Activated naive CD4-positive, alpha-beta T cell treated with anti-CD3 and anti-CD28 coated beads for 36 hours (primary cell): Measurements from ENCODE around the gene MOAP1. TPM values are rescaled to one million over a fixed set of nuclear protein-coding genes. Genes with fewer than 3 reads are reported as not detected.

Source experiments
- CTCF ChIA-PET: fragments of 350-600 bp; sonication (Branson Sonifier 250); formaldehyde crosslinking; loops from one replicate; lab custom pipeline; 2021; ENCODE audit warnings: antibody characterized with exemption; lab: Charles Lee
- DNase-seq: peaks from one replicate; pipeline ENCODE4 v3.0.0-alpha.2; 2020
- H3K27ac Mint-ChIP-seq: one replicate; pipeline ENCODE4 v1.8.0; 2021; ENCODE audit warnings: mild to moderate bottlenecking, mixed read lengths
- H3K27me3 Mint-ChIP-seq: one replicate; pipeline ENCODE4 v1.8.0; 2021; ENCODE audit warnings: low read depth, mixed read lengths
- H3K36me3 Mint-ChIP-seq: one replicate; pipeline ENCODE4 v1.8.0; 2021; ENCODE audit warnings: low read depth, mixed read lengths
- H3K4me1 Mint-ChIP-seq: one replicate; pipeline ENCODE4 v1.8.0; 2021; ENCODE audit warnings: low read depth, mixed read lengths
- H3K4me3 Mint-ChIP-seq: one replicate; pipeline ENCODE4 v1.8.0; 2021; ENCODE audit warnings: mild to moderate bottlenecking, moderate library complexity, mixed read lengths
- H3K9me3 Mint-ChIP-seq: one replicate; pipeline ENCODE4 v1.8.0; 2021; ENCODE audit warnings: mixed read lengths
- intact Hi-C: fragments of 100-400 bp; cut with micrococcal nuclease; formaldehyde crosslinking; loops from one replicate; pipeline ENCODE4 v1.15.1; 2023
- total RNA-seq, 2 experiments: library from RNA; stranded (reverse); gene quantifications; one replicate each; pipeline ENCODE4 v1.2.3, GENCODE V29; 2021

MOAP1 gene
- total RNA-seq, 2 experiments from 2014 or later, result 11.9 to 13.1 TPM

DNA sequence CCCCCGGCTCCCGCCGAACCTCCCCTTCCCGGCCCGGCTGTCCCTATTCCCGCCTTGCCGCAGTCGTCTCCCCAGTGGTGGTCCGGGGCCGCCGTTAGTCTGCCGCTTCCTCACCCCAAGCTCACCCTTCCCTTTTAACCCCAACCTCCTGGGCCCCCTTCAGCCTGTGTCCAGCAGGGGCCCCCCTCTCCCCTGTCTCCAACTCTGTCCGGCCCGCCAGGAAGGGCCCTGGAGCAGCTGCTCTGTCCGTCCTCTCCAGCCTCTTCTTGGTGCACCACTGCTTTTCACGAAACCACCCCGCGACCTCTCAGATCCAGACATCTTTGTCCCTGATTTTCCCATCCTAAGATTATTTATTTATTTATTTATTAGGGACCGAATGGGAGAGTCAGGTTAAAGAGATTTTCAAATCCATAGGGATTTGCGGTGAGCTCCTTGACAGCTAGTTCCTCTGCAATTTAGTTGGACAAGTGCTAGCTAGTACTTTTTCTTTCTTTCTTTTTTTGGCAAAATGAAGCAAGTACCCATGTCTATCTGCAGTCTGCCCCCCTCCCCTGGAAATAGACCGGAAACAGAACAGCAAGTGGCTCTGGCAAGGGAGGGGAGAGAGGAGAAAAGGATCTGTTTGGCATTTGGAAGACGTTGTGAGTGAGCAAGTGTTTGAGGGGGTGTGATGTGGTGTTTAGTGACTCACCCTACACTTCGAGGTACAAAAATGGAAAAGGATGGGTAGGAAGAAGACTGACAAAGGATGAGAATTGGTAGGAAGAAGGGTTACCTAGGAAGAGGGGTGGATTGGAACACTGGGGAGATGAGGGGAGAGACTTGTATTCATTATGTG is 23.0 kb upstream of the MOAP1 start:
- peak; percentile 55 for DNase-seq
- Mint-ChIP-seq H3K27ac (peak overlapping the region; percentile 79), H3K4me1 (peaks cover 29% of the 10 kb centered on the region), H3K4me3 (peak overlapping the region; percentile 92), H3K9me3 (no peaks in the 10 kb centered on the region), H3K27me3 (no peaks in the 10 kb centered on the region), H3K36me3 (peaks cover 18% of the 10 kb centered on the region)
- intact Hi-C loops, result loop anchor here (1.0 to 5.0 kb wide), 5 partner anchors 23 to 755 kb away; partner anchors contain the start of genes BTBD7, GOLGA5 and MOAP1
- CTCF ChIA-PET, result interaction anchor here (1.0 to 2.2 kb wide), 7 partner anchors 11 to 124 kb away, joined by 3 to 6 read pairs (median 4); partner anchors contain the start of genes LYSET and MOAP1

DNA sequence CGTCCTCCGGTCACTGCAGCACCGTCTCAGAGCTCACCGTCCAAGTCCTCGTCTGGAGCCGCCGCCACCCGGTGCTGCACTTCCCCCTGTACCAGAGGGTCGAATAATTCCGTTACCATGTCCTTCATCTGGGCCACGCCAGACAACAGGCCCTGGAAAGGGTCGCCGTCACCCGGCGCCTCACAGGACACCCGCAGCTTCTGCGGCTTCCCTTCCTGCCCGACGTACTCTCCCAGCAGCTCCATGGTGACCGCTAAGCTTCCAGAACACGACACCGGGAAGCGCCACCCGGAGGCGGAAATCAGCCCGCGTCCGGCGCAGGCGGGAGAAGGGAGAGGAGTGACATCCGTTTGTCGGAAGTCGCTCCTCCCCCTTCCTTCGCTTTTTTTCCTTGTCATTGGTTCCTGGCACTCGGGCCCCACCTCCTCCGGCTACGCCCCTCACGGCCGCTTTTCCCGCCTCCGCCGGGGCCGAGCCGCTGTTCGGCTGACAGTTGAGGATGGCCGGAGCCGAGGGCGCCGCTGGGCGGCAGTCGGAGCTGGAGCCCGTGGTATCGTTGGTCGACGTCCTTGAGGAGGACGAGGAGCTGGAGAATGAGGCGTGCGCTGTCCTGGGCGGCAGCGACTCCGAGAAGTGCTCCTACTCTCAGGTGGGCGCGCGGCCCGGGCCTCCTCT is 22.2 kb upstream of the MOAP1 start, which contains the start of the genes GON7 and UBR7:
GON7 (minus strand) TSS at position 273 of the 675 bp plus-strand sequence; CDS start at position 245, 28 bp downstream.
UBR7 (plus strand) TSS at position 464 of the 675 bp plus-strand sequence; CDS start at position 500, 36 bp downstream.
- DNase-seq, result peak; percentile 95
- no peaks in the 10 kb centered on the region for H3K9me3 Mint-ChIP-seq
- H3K4me1 Mint-ChIP-seq, result peaks cover 32% of the 10 kb centered on the region

DNA sequence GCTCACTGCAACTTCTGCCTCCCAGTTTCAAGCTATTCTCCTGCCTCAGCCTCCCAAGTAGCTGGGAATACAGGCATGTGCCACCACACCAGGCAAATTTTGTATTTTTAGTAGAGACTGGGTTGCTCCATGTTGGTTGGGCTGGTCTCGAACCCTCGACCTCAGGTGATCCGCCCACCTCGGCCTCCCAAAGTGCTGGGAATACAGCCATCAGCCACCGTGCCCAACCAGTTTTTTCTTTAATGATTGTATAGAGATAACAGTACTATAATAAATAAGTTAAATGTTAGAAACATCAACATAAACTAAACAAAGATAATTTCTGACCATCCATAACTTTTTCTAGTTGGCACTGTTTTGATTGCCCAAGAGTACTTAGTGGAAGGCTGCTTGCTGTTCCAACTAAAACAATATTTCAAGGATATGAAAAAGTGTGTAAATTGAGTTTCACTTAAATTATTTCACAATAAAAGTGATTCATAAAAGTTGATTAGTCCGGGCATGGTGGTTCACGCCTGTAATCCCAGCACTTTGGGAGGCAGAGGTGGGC is 16.5 kb upstream of the MOAP1 start:
- Mint-ChIP-seq H3K4me1 (peaks cover 19% of the 10 kb centered on the region), H3K4me3 (no peak overlapping the region), H3K9me3 (no peaks in the 10 kb centered on the region), H3K27ac (no peak overlapping the region), H3K36me3 (peaks cover 10% of the 10 kb centered on the region), H3K27me3 (no peaks in the 10 kb centered on the region)
- CTCF ChIA-PET, result no interaction called here
- DNase-seq, result no peak
- intact Hi-C loops, result no loop called here

More for the DNA sequence above, 22.2 kb upstream of the MOAP1 start, which contains the start of the genes GON7 and UBR7:
- peak within 1 kb of the TSS; percentile 83 for H3K27ac Mint-ChIP-seq
- CTCF ChIA-PET, result interaction anchor here (1.0 to 2.1 kb wide), 6 partner anchors 22 to 124 kb away, joined by 3 to 6 read pairs (median 4); partner anchors contain the start of genes LYSET and MOAP1
- H3K36me3 Mint-ChIP-seq, result peaks cover 14% of the 10 kb centered on the region
- intact Hi-C loops, result loop anchor here (1.0 to 5.0 kb wide), 5 partner anchors 23 to 755 kb away; partner anchors contain the start of genes BTBD7, GOLGA5 and MOAP1
- peak within 1 kb of the TSS; percentile 92 for H3K4me3 Mint-ChIP-seq
- no peaks in the 10 kb centered on the region for H3K27me3 Mint-ChIP-seq

DNA sequence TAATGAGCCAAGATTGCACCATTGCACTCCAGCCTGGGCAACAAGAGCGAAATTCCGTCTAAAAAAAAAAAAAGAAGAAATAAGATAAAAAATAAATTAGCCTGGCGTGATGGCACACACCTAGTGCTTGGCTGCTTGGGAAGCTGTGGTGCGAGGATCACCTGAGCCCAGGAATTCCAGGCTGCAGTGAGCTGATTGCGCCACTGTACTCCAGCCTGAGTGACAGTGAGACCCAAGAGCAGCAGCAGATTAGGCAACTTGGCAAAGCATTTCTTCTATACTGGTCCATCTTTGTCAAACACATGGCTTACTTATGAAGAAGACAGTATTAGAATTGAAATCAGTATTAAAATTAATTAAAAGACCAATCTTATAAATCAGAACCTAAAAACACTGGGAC is 15.9 kb upstream of the MOAP1 start:
- intact Hi-C loops, result no loop called here
- CTCF ChIA-PET, result no interaction called here

DNA sequence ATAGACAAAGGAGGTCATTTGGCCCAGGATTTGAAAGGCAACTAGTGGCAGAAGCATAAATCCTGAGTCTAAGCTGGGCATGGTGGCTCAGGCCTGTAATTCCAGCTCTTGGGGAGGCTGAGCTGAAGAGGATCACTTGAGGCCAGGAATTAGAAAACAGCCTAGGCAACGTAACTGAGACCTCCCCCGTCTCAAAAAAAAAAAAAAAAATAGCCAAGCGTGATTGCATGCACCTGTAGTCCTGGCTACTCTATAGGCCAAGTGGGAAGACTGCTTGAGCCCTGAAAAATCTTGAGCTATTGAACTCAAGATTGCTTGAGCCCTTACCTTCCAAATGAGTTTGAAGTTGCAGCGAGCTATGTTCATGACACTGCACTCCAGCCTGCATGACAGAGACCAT is 14.3 kb upstream of the MOAP1 start:
- H3K27me3 Mint-ChIP-seq, result no peaks in the 10 kb centered on the region
- no peaks in the 10 kb centered on the region for H3K9me3 Mint-ChIP-seq
- H3K4me1 Mint-ChIP-seq, result peaks cover 5% of the 10 kb centered on the region
- H3K27ac Mint-ChIP-seq, result no peak overlapping the region
- H3K4me3 Mint-ChIP-seq, result no peak overlapping the region
- intact Hi-C loops, result no loop called here
- CTCF ChIA-PET, result interaction anchor here (0.7 to 1.0 kb wide), 3 partner anchors 15 to 86 kb away, joined by 3 to 5 read pairs (median 3); no protein-coding TSS in a partner anchor
- peaks cover 10% of the 10 kb centered on the region for H3K36me3 Mint-ChIP-seq
- no peak for DNase-seq

More for the DNA sequence above, 15.9 kb upstream of the MOAP1 start:
- Mint-ChIP-seq H3K9me3 (no peaks in the 10 kb centered on the region), H3K36me3 (peaks cover 10% of the 10 kb centered on the region), H3K27ac (no peak overlapping the region), H3K4me1 (peaks cover 16% of the 10 kb centered on the region), H3K27me3 (no peaks in the 10 kb centered on the region), H3K4me3 (no peak overlapping the region)
- DNase-seq, result no peak

DNA sequence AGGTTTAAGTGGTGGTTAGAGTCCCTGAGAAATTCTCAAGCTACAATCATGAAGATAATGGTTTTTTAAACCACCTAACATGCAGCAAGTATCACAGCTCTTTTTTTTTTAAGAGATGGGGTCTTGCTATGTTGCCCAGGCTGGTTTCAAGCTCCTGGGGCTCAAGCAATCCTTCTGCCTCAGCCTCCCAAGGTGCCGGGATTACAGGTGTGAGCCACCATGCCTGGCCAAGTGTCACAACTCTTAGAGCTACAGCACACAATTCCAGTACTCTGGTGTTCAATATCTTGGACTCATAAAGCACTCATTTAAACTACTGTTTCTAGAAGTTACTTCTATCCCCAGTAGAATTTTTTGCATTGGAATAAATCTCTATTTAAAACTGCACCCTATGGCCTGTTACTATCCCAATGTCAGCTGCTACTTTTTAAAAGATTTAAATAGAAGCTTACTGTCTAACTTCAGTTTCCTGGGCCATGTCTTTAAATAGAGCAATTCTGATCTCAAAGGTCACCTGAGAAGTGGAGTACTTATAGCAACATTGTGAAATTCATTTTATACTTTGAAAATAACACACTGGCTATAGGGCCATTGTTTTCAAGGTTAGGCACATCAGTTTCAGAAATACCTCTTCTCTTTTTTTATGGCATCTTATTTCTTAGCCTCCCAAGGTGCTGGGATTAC is 10.8 kb upstream of the MOAP1 start:
- Mint-ChIP-seq H3K9me3 (no peaks in the 10 kb centered on the region), H3K4me3 (no peak overlapping the region), H3K36me3 (peaks cover 14% of the 10 kb centered on the region), H3K4me1 (no peaks in the 10 kb centered on the region), H3K27me3 (no peaks in the 10 kb centered on the region), H3K27ac (no peak overlapping the region)
- DNase-seq, result no peak
- intact Hi-C loops, result no loop called here
- CTCF ChIA-PET, result interaction anchor here (0.5 to 0.6 kb wide), 2 partner anchors 95 to 347 kb away, joined by 5 read pairs; no protein-coding TSS in a partner anchor

DNA sequence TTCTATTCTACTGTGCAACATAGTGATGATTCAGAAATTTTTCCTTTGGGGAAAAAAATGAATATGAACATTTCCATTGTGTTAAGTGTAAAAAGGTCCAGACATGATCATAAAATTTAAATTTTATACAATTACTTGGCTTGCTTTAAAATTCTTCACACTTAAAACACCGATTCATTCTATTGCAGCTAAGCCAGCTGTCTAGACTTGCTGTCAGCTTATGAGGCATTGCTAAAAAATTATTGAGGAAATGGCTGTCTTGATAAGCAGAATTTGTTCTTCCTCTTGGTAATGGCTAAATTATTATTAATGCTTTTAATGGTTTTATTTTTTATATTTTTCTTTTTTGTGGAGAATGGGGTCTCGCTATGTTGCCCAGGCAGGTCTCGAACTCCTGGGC is 2.3 kb upstream of the MOAP1 start:
- Mint-ChIP-seq H3K4me1 (peaks cover 42% of the 10 kb centered on the region), H3K4me3 (no peak overlapping the region), H3K27ac (no peak overlapping the region), H3K9me3 (no peaks in the 10 kb centered on the region), H3K36me3 (peaks cover 15% of the 10 kb centered on the region), H3K27me3 (no peaks in the 10 kb centered on the region)
- DNase-seq, result no peak
- intact Hi-C loops, result loop anchor here (10.0 kb wide), 1 partner anchor 988 kb away; the partner anchor contains the start of gene PPP4R4
- CTCF ChIA-PET, result interaction anchor here (0.6 to 0.8 kb wide), 4 partner anchors 8 to 144 kb away, joined by 3 to 5 read pairs (median 4); no protein-coding TSS in a partner anchor

DNA sequence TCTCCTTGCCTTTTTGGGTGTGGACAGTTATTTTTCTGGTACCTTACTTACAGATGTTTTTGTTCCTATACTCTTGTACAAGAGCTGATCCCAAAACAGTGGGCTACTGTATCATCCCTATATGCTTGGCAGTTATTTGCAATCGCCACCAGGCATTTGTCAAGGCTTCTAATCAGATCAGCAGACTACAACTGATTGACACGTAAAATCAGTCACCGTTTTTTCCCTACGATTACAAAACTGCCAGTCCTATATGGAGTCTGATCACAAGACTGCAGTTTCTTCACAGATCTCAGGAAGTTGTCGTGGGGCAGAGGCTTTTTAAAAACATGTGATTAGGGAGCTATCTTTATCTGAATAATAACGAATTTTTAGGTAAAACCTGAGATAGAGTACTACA is 1.8 kb upstream of the MOAP1 start:
- intact Hi-C loops, result loop anchor here (10.0 kb wide), 1 partner anchor 988 kb away; the partner anchor contains the start of gene PPP4R4
- Mint-ChIP-seq H3K36me3 (peaks cover 15% of the 10 kb centered on the region), H3K27me3 (no peaks in the 10 kb centered on the region), H3K4me1 (peaks cover 42% of the 10 kb centered on the region), H3K9me3 (no peaks in the 10 kb centered on the region), H3K4me3 (peak overlapping the region; percentile 41), H3K27ac (peak overlapping the region; percentile 44)
- CTCF ChIA-PET, result interaction anchor here (0.6 to 0.8 kb wide), 3 partner anchors 8 to 145 kb away, joined by 3 to 5 read pairs (median 5); no protein-coding TSS in a partner anchor
- no peak for DNase-seq

DNA sequence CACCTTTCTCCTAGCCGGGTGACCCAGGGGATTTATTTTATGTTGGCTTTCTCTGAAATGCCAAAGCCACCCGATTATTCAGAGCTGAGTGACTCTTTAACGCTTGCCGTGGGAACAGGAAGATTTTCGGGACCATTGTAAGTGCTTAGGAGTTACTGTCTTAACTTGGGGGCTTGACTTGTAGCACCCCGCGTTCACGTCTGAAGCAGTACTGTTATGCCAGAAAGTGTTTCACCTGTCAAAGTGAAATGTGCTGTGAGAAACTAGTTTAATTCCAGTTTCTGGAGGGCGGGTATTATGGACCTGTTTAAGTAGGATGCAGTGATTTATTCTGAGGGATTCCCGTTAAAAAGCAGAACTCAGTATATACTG is 638 bp upstream of the MOAP1 start:
- DNase-seq, result no peak
- CTCF ChIA-PET, result interaction anchor here (0.8 to 1.8 kb wide), 4 partner anchors 9 to 72 kb away, joined by 3 to 16 read pairs (median 4); partner anchors contain the start of genes GON7 and UBR7
- Mint-ChIP-seq H3K27me3 (no peaks in the 10 kb centered on the region), H3K36me3 (peaks cover 14% of the 10 kb centered on the region), H3K9me3 (no peaks in the 10 kb centered on the region), H3K4me3 (peak overlapping the region; percentile 88), H3K27ac (peak overlapping the region; percentile 91), H3K4me1 (peaks cover 42% of the 10 kb centered on the region)
- intact Hi-C loops, result loop anchor here (1.0 to 10.0 kb wide), 4 partner anchors 148 to 989 kb away; partner anchors contain the start of genes BTBD7, GOLGA5 and PPP4R4

DNA sequence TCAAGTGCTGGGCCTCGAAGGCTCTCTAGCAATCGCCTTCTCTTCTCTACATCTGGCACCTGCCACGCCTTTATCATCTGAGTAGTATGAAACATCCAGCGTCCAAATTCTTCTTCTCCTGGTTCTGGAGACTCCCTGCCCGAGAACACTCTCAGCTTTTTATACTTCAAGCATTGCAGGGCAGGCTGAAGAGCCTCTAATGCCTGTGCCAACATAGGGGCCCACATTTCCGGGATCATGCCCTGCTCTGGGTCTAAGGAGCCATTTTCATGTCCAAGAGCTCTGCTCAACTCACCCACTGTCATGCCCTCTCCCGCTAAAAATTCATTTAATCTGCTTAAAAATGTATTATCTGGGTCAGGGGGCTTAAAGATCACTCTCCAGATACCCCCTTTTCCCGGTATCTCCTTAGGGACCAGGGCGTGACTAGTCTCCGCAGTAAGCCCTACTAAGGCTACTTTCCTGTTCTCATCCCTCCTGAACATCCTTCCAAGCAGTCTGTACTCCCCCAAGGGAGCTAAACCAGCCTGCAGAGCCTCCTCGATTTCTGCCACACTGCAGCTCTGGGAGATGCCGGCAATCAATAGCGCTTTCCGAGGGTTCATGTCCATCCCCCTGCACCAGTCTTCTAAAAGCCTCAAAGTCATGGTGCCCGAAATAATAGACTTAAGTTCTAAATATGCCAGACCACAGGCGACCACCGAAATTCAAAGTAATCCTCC is 940 bp downstream of the MOAP1 start:
- Mint-ChIP-seq H3K4me3 (peak overlapping the region; percentile 84), H3K27me3 (no peaks in the 10 kb centered on the region), H3K9me3 (no peaks in the 10 kb centered on the region), H3K27ac (peak overlapping the region; percentile 84), H3K4me1 (peaks cover 36% of the 10 kb centered on the region), H3K36me3 (peaks cover 12% of the 10 kb centered on the region)
- CTCF ChIA-PET, result interaction anchor here (0.6 to 1.8 kb wide), 5 partner anchors 16 to 286 kb away, joined by 3 to 16 read pairs (median 3); no protein-coding TSS in a partner anchor
- intact Hi-C loops, result loop anchor here (1.0 to 10.0 kb wide), 4 partner anchors 24 to 991 kb away; partner anchors contain the start of genes GOLGA5, GON7, ITPK1 and PPP4R4
- DNase-seq, result no peak
